PC-9 (cell line): ENCODE results near the gene AFF4.

ENCODE experiments used
- CTCF ChIP-seq: fragments of 200-600 bp; sonication (generic); conservative IDR thresholded peaks from 2 replicates; pipeline ENCODE4 v1.6.1; 2017; ENCODE audit warnings: mixed run types, antibody characterized with exemption, mild to moderate bottlenecking, moderate library complexity
- EZH2 ChIP-seq: fragments of 200-600 bp; sonication (generic); IDR thresholded peaks from 2 replicates; pipeline ENCODE4 v1.8.0; 2017; ENCODE audit warnings: antibody characterized with exemption, low read depth

- TF ChIP-seq EZH2, result no peak
- no peak for TF ChIP-seq CTCF
Measured at GRCh38 chr5:132826424-132827082, 136.9 kb downstream of the AFF4 start.
